Activated CD4-positive, CD25-positive, alpha-beta regulatory T cell (primary cell): ENCODE results near the gene ZNF276.

Experiments
- DNase-seq, 4 experiments: peaks; one replicate each; lab custom pipeline; 2025; lab: John Stamatoyannopoulos, UW

ZNF276 gene

GRCh38 chr16:89716493-89716892, 4.8 kb upstream of the ZNF276 start:
- DNase-seq, result no peak

- no peak for DNase-seq
Measured at GRCh38 chr16:89716916-89717687, 4.2 kb upstream of the ZNF276 start.

- no peak for DNase-seq
Measured at GRCh38 chr16:89717688-89718505, 3.4 kb upstream of the ZNF276 start.

GRCh38 chr16:89720551-89720812, 855 bp upstream of the ZNF276 start:
- no peak for DNase-seq

GRCh38 chr16:89721546-89722391, 432 bp downstream of the ZNF276 start:
- peak; percentile 49 to 88 (median 70) for DNase-seq

GRCh38 chr16:89722392-89723278, 1.3 kb downstream of the ZNF276 start:
- peak in 3 of 4 experiments; percentile 29 to 75 (median 50) for DNase-seq

- DNase-seq, result peak in 3 of 4 experiments; percentile 37 to 61 (median 56)
Measured at GRCh38 chr16:89723279-89724250, 2.2 kb downstream of the ZNF276 start.

GRCh38 chr16:89727406-89728120, 6.2 kb downstream of the ZNF276 start:
- DNase-seq, result no peak

GRCh38 chr16:89729293-89729692, 8.0 kb downstream of the ZNF276 start:
- DNase-seq, result no peak

- no peak for DNase-seq
Measured at GRCh38 chr16:89729863-89730593, 8.7 kb downstream of the ZNF276 start.

- DNase-seq, result no peak
Measured at GRCh38 chr16:89730610-89731234, 9.4 kb downstream of the ZNF276 start.

GRCh38 chr16:89732142-89732917, 11.0 kb downstream of the ZNF276 start:
- DNase-seq, result no peak

- DNase-seq, result no peak
Measured at GRCh38 chr16:89732918-89733242, 11.5 kb downstream of the ZNF276 start.

- no peak for DNase-seq
Measured at GRCh38 chr16:89733322-89733721, 12.0 kb downstream of the ZNF276 start.

- DNase-seq, result no peak
Measured at GRCh38 chr16:89733792-89734191, 12.5 kb downstream of the ZNF276 start.

- no peak for DNase-seq
Measured at GRCh38 chr16:89736554-89736953, 15.2 kb downstream of the ZNF276 start.

GRCh38 chr16:89737341-89738071, 16.2 kb downstream of the ZNF276 start:
- no peak for DNase-seq
